H9 (cell line): ENCODE data around the gene GPR37L1. TPM values are rescaled to one million over a fixed set of nuclear protein-coding genes. Genes with fewer than 3 reads are reported as not detected.

Source experiments
- DNase-seq: peaks from one replicate; pipeline ENCODE4 v3.0.0-alpha.2; 2017
- H2AFZ ChIP-seq: one replicate; pipeline ENCODE4 v1.6.1; 2013; ENCODE audit warnings: mild to moderate bottlenecking, low read length, control low read depth, moderate library complexity
- H2AK5ac ChIP-seq: 2 replicates; pipeline ENCODE4 v1.6.1; 2013; ENCODE audit warnings: low read length, control low read depth, mixed read lengths; ENCODE audit not compliant: insufficient read length
- H2BK120ac ChIP-seq: one replicate; pipeline ENCODE4 v1.6.1; 2013; ENCODE audit warnings: low read depth, mild to moderate bottlenecking, low read length, control low read depth, inconsistent platforms; ENCODE audit not compliant: poor library complexity, severe bottlenecking
- H2BK12ac ChIP-seq: 2 replicates; pipeline ENCODE4 v1.6.1; 2013; ENCODE audit warnings: low read length, control low read depth, mixed read lengths, low read depth; ENCODE audit not compliant: insufficient read length
- H2BK15ac ChIP-seq: 2 replicates; pipeline ENCODE4 v1.6.1; 2013; ENCODE audit warnings: low read depth, low read length, control low read depth
- H2BK20ac ChIP-seq: one replicate; pipeline ENCODE4 v1.6.1; 2013; ENCODE audit warnings: low read depth, mild to moderate bottlenecking, low read length, control low read depth, inconsistent platforms; ENCODE audit not compliant: poor library complexity, severe bottlenecking
- H2BK5ac ChIP-seq: 2 replicates; pipeline ENCODE4 v1.6.1; 2013; ENCODE audit warnings: low read length, control low read depth, mixed read lengths; ENCODE audit not compliant: insufficient read length
- H3K14ac ChIP-seq: 2 replicates; pipeline ENCODE4 v1.6.1; 2013; ENCODE audit warnings: low read length, control low read depth; ENCODE audit not compliant: insufficient read depth
- H3K18ac ChIP-seq: 2 replicates; pipeline ENCODE4 v1.6.1; 2013; ENCODE audit warnings: low read depth, mild to moderate bottlenecking, mixed read lengths, low read length, control low read depth; ENCODE audit not compliant: insufficient read length
- H3K23ac ChIP-seq: 2 replicates; pipeline ENCODE4 v1.6.1; 2013; ENCODE audit warnings: low read length, control low read depth, mixed read lengths, low read depth; ENCODE audit not compliant: insufficient read length
- H3K23me2 ChIP-seq: 2 replicates; pipeline ENCODE4 v1.6.1; 2013; ENCODE audit warnings: low read depth, mild to moderate bottlenecking, mixed read lengths, low read length, control low read depth; ENCODE audit not compliant: insufficient read length, poor library complexity, severe bottlenecking
- H3K27ac ChIP-seq: 2 replicates; pipeline ENCODE4 v1.5.1; 2013; ENCODE audit warnings: low read length, control low read depth, mixed read lengths, low read depth; ENCODE audit not compliant: insufficient read length
- H3K27me3 ChIP-seq: 2 replicates; pipeline ENCODE4 v1.6.1; 2013; ENCODE audit warnings: low read length, control low read depth, inconsistent platforms; ENCODE audit not compliant: insufficient read depth
- H3K4ac ChIP-seq: 2 replicates; pipeline ENCODE4 v1.6.1; 2013; ENCODE audit warnings: low read depth, mild to moderate bottlenecking, control low read depth, inconsistent platforms, low read length, moderate library complexity
- H3K4me1 ChIP-seq: 2 replicates; pipeline ENCODE4 v1.6.1; 2013; ENCODE audit warnings: low read length, control low read depth, inconsistent platforms; ENCODE audit not compliant: insufficient read depth
- H3K4me2 ChIP-seq: 2 replicates; pipeline ENCODE4 v1.6.1; 2013; ENCODE audit warnings: low read length, control low read depth, mixed read lengths; ENCODE audit not compliant: insufficient read length, insufficient read depth
- H3K56ac ChIP-seq: 2 replicates; pipeline ENCODE4 v1.6.1; 2013; ENCODE audit warnings: low read depth, mild to moderate bottlenecking, mixed read lengths, low read length, control low read depth; ENCODE audit not compliant: insufficient read length
- H3K79me1 ChIP-seq: 2 replicates; pipeline ENCODE4 v1.6.1; 2013; ENCODE audit warnings: low read depth, mild to moderate bottlenecking, moderate library complexity, low read length, control low read depth, inconsistent platforms; ENCODE audit not compliant: insufficient read depth, poor library complexity, severe bottlenecking
- H3K79me2 ChIP-seq: 2 replicates; pipeline ENCODE4 v1.6.1; 2013; ENCODE audit warnings: low read length, control low read depth, inconsistent platforms; ENCODE audit not compliant: insufficient read depth
- H3K9ac ChIP-seq: 2 replicates; pipeline ENCODE4 v1.6.1; 2013; ENCODE audit warnings: low read length, control low read depth, mixed read lengths; ENCODE audit not compliant: insufficient read length; ENCODE audit errors: extremely low read depth
- H3K9me3 ChIP-seq: one replicate; pipeline ENCODE4 v1.6.1; 2013; ENCODE audit warnings: low read depth, low read length, inconsistent platforms; ENCODE audit not compliant: control insufficient read depth
- H3T11ph ChIP-seq: one replicate; pipeline ENCODE4 v1.6.1; 2013; ENCODE audit warnings: mild to moderate bottlenecking, low read length, control low read depth, inconsistent platforms
- H4K20me1 ChIP-seq: one replicate; pipeline ENCODE4 v1.6.1; 2013; ENCODE audit not compliant: control insufficient read depth, insufficient read length, insufficient read depth
- H4K5ac ChIP-seq: 2 replicates; pipeline ENCODE4 v1.6.1; 2013; ENCODE audit warnings: low read depth, mild to moderate bottlenecking, mixed read lengths, low read length, control low read depth; ENCODE audit not compliant: insufficient read length
- H4K8ac ChIP-seq: replicated peaks from 2 replicates; pipeline ENCODE4 v1.6.1; 2013; ENCODE audit warnings: low read length, control low read depth, mixed read lengths, low read depth; ENCODE audit not compliant: insufficient read length
- H4K91ac ChIP-seq: 2 replicates; pipeline ENCODE4 v1.6.1; 2013; ENCODE audit warnings: low read depth, mild to moderate bottlenecking, moderate library complexity, mixed read lengths, low read length, control low read depth; ENCODE audit not compliant: insufficient read length
- H3K27ac Mint-ChIP-seq, 3 experiments: 2 replicates in 2 of 3; 3 replicates in 1 of 3; pipeline ENCODE4 v1.8.0; 2020 to 2021; ENCODE audit warnings: mixed read lengths in 3 of 3, mild to moderate bottlenecking in 1 of 3, moderate library complexity in 1 of 3
- H3K27me3 Mint-ChIP-seq: 2 replicates; pipeline ENCODE4 v1.8.0; 2021; ENCODE audit warnings: low read depth, mild to moderate bottlenecking, moderate library complexity, mixed read lengths
- H3K36me3 Mint-ChIP-seq, 3 experiments: 2 replicates in 2 of 3; 3 replicates in 1 of 3; pipeline ENCODE4 v1.8.0; 2020 to 2021; ENCODE audit warnings: low read depth in 3 of 3, mixed read lengths in 3 of 3; ENCODE audit not compliant: insufficient read depth in 1 of 3
- H3K4me1 Mint-ChIP-seq, 2 experiments: 2 replicates each; pipeline ENCODE4 v1.8.0; 2020; ENCODE audit warnings: mixed read lengths in 2 of 2
- H3K4me3 Mint-ChIP-seq, 2 experiments: 2 replicates in 1 of 2; 3 replicates in 1 of 2; pipeline ENCODE4 v1.8.0; 2020 to 2021; ENCODE audit warnings: mild to moderate bottlenecking in 2 of 2, mixed read lengths in 2 of 2, moderate library complexity in 1 of 2
- H3K9me3 Mint-ChIP-seq, 2 experiments: 2 replicates in 1 of 2; 3 replicates in 1 of 2; pipeline ENCODE4 v1.8.0; 2020; ENCODE audit warnings: mild to moderate bottlenecking in 2 of 2, mixed read lengths in 2 of 2, moderate library complexity in 1 of 2
- CTCF ChIP-seq: fragments of 200-600 bp; sonication (generic); conservative IDR thresholded peaks from 3 replicates; pipeline ENCODE4 v1.8.0; 2021; ENCODE audit warnings: antibody characterized with exemption, mild to moderate bottlenecking
- WGBS: extraction: QIAGEN DNeasy Blood & Tissue Kit; methylation state at CpG from one replicate; pipeline ENCODE4 v1.1.7; 2013; ENCODE audit warnings: missing lambda C conversion rate, low lambda C conversion rate, mixed read lengths; ENCODE audit not compliant: insufficient read length; ENCODE audit errors: extremely low coverage; 5-methylcytosine and 5-hydroxymethylcytosine counted together
- total RNA-seq: library from RNA; stranded (reverse); gene quantifications from 2 replicates; pipeline ENCODE4 v1.2.1, GENCODE V29; 2021

Gene GPR37L1
- total RNA-seq, 1 experiment from 2014 or later, result 0.11 TPM

- no peaks in the 10 kb centered on the region for H3K79me2 ChIP-seq
- Mint-ChIP-seq H3K4me1 (peaks cover 25 to 31% of the 10 kb centered on the region in 2 experiments), H3K27ac (no peak overlapping the region; a peak in 1 of 7 replicates), H3K27me3 (no peaks in the 10 kb centered on the region; the same call in 1 of the 2 replicates), H3K9me3 (no peaks in the 10 kb centered on the region), H3K36me3 (no peaks in the 10 kb centered on the region), H3K4me3 (no peak overlapping the region)
- H3T11ph ChIP-seq, result no peak overlapping the region
- H4K20me1 ChIP-seq, result no peaks in the 10 kb centered on the region
- H2BK5ac ChIP-seq, result no peak overlapping the region
- H3K4ac ChIP-seq, result no peak overlapping the region
- no peak overlapping the region for H3K56ac ChIP-seq
- H3K4me1 ChIP-seq, result no peaks in the 10 kb centered on the region
- no CpG with 5 or more reads among the region's 5 CpGs for WGBS
- H3K27me3 ChIP-seq, result no peaks in the 10 kb centered on the region
- H2BK120ac ChIP-seq, result no peak overlapping the region
- H3K9me3 ChIP-seq, result no peaks in the 10 kb centered on the region
- H3K4me2 ChIP-seq, result no peak overlapping the region
- H3K23me2 ChIP-seq, result no peaks in the 10 kb centered on the region
- no peak overlapping the region for H4K91ac ChIP-seq
- no peaks in the 10 kb centered on the region for H3K79me1 ChIP-seq
- H2AK5ac ChIP-seq, result no peak overlapping the region
- H2BK12ac ChIP-seq, result no peak overlapping the region
- no peak for DNase-seq
- no peak overlapping the region; the same call in 1 of the 2 replicates for H3K14ac ChIP-seq
- H3K23ac ChIP-seq, result no peak overlapping the region
- TF ChIP-seq CTCF, result no peak
- H2BK20ac ChIP-seq, result no peak overlapping the region
- no peak overlapping the region for H4K5ac ChIP-seq
- H2AFZ ChIP-seq, result no peak overlapping the region
- no peak overlapping the region for H2BK15ac ChIP-seq
- no peak overlapping the region for H3K27ac ChIP-seq
- no peak overlapping the region for H3K9ac ChIP-seq
- H4K8ac ChIP-seq, result no peak overlapping the region
- no peak overlapping the region for H3K18ac ChIP-seq
Observed at GRCh38 chr1:202112859-202113689, 9.6 kb upstream of the GPR37L1 start.
